AML-193 (cell line): ENCODE results near the gene AADACL3.
"Not testable (repeated sequence)": the region's sequence is repeated elsewhere in the genome, so short reads cannot be mapped to it uniquely, and the experiment has no call there.

Source experiments
- DNase-seq, 2 experiments: peaks; one replicate each; lab custom pipeline; 2025; lab: John Stamatoyannopoulos, UW

Gene AADACL3

GRCh38 chr1:12714710-12715475, 1.0 kb upstream of the AADACL3 start:
- peak in 1 of 2 experiments; percentile 2 for DNase-seq

GRCh38 chr1:12717301-12717838, 1.5 kb downstream of the AADACL3 start:
- no peak for DNase-seq

DNA sequence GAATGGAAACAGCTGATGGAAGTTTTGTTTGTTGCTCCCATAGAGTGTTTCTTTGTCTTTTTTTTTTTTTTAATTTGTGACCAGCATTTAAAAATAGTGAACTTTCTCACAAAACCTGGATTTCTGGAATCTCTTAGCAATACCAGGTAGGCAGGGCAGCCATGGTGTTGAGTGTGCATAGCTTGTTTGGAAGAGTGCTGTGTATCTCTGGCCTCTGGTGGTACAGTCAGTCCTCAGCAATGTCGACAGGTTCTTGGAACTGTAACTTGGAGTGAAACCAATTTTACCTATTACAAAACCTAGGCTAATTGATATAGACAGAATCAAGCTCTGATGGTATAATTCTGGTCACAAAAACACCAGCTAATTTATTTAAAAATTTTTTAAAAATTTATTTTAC, 6.7 kb downstream of the AADACL3 start:
- no peak for DNase-seq

DNA sequence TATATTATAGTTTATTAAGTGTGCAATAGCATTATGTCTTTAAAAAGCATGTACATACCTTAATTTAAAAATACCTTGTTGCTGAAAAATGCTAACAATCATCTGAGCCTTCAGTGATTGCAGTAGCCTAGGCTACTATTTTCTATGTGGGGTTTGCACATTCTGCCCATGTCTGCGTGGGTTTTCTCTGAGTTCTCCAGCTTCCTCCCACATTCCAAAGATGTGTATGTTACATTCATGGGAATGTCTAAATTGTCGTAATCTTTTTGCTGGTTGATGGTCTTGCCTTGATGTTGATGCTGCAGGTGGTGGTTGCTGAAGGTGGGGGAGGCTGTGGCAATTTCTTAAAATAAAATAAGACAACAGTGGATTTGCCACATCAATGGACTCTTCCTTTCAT, 12.5 kb downstream of the AADACL3 start:
- no peak for DNase-seq

DNA sequence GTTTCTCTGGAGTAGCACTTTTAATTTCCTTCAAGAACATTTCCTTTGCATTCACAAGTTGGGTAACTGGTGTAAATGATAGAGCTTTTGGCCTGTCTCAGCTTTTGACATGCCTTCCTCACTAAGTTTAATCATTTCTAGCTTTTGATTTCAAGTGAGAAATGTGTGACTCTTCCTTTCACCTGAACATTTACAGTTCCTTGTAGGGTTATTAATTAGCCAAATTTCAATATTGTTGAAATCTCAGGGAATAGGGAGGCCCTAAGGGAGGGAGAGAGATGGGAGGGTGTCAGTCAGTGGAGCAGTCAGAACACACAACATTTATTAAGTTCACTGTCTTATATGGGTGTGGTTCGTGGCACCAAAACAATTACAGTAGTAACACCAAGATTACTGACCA, 14.2 kb downstream of the AADACL3 start:
- DNase-seq, result no peak

DNA sequence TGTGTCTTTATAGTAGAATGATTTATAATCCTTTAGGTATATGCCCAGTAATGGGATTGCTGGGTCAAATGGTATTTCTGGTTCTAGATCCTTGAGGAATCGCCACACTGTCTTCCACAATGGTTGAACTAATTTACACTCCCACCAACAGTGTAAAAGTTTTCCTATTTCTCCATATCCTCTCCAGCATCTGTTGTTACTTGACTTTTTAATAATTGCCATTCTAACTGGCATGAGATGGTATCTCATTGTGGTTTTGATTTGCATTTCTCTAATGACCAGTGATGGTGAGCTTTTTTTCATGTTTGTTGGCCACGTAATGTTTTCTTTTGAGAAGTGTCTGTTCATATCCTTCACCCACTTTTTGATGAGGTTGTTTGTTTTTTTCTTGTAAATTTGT, 15.2 kb downstream of the AADACL3 start:
- not testable (repeated sequence) for DNase-seq

DNA sequence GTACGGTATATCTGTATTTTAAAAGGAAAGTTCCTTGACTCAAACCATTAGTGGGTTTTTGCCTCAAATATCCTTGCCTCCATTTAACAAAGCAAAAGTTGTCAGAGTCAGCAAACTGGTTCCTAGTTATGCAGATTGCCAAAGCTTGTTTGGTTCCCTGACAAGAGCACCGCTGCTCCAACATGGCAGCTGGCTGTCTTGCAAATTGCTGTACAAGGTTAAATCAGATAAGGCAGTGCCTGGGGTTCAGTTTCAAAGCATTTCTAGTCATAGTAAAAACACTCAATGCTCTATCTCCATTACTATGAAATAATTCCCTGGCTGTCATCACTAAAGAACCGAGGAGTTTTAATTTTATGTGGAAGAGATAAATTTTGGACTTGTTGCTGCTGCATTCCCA, 18.7 kb downstream of the AADACL3 start:
- no peak for DNase-seq

DNA sequence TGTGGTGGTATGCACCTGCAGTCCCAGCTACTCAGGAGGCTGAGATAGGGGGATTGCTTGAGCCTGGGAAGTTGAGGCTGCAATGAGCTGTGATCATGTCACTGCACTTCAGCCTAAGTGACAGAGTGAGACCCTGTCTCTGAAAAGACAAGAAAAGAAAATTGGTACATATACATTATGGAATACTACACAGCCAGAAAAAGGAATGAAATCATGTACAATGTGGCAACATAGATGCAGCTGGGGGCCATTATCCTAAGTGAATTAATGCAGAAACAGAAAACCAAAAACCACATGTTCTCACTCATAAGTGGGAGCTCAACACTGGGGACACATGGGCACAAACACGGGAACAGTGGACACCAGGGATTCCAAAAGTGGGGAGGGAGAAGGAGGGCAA, 23.0 kb downstream of the AADACL3 start:
- no peak for DNase-seq

GRCh38 chr1:12739613-12740012, 23.7 kb downstream of the AADACL3 start:
- no peak for DNase-seq

- DNase-seq, result no peak
Measured at GRCh38 chr1:12741946-12742345, 26.0 kb downstream of the AADACL3 start.

- no peak for DNase-seq
Measured at GRCh38 chr1:12745126-12745991, 29.4 kb downstream of the AADACL3 start.

GRCh38 chr1:12745992-12746323, 30.0 kb downstream of the AADACL3 start, which contains the start of gene CFAP107:
Gene CFAP107, plus strand, starts transcription at chr1:12746200. Its CDS starts 231 bp downstream, at chr1:12746431.
- no peak for DNase-seq

DNA sequence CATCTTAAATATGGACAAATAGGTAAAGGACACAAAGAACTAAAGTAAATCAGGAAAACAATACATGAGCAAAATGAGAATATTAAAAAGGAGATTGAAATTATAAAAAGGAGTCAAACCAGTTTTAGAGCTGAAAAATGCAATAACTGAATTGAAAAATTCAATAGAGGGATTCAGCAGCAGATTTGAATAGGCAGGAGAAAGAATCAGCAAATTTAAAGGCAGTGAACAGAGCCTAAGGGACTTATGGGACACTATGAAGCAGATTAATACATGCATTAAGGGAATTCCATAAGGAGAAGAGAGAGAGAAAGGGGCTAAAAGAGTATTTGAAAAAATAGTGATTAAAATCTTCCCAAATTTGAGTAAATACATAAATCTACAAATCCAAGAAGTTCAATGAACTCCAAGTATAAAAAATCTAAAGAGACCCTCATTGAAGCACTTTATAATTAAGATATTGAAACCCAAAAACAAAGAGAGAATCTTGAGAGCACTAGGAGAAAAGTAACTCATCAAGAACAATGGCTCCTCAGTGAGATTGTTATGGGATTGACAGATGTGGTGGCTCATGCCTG, 33.0 kb downstream of the AADACL3 start:
- no peak for DNase-seq

- DNase-seq, result no peak
Measured at GRCh38 chr1:12754738-12755137, 38.8 kb downstream of the AADACL3 start.

DNA sequence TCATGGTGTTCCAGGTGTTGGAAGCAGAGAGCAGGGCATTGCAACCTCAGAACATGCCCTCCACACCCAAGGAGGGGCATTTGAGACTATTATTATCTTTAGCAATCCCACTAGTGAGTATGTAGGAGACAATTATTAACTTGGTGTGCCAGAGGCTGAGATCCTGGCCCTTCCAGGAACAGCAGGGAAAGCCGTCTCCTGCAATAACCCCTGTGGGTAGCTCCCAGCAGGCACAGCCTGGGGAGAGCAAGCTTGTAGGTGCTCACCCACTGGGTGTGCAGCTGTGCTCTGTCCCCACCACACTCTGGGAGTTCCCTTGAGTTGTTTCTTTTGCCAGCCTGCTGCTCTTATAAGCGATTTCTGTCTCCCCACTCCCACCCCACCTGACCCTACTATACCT, 40.4 kb downstream of the AADACL3 start:
- DNase-seq, result no peak

DNA sequence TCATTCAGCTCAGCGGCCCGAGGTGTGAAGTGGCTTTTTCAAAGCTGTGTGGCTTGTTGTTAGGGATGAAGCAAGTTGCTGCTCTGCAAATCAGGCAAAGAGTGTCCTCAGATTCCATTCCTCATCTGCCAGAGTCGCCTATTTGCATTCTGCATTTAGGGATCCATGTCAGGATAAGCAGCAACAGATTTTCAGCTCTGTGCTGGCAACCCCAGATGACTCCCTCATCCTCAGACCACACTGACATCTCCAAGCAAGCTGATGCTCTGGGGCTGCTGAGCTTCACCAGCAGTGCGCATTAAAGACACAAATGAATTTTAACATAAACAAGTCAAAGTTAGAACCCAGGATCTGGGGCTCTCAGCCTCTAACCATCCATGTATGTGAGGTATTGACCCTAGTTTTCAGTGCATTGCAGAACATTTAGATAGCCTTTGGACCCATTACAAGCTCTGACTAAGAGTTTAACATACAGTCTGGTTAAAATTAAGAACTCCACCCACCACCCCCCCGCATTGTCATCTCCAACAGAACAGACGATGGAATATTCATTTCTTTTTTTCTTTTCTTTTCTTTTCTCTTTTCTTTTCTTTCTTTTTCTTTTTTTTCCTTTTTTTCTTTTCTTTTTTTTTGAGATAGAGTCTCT, 41.0 kb downstream of the AADACL3 start:
- no peak for DNase-seq

DNA sequence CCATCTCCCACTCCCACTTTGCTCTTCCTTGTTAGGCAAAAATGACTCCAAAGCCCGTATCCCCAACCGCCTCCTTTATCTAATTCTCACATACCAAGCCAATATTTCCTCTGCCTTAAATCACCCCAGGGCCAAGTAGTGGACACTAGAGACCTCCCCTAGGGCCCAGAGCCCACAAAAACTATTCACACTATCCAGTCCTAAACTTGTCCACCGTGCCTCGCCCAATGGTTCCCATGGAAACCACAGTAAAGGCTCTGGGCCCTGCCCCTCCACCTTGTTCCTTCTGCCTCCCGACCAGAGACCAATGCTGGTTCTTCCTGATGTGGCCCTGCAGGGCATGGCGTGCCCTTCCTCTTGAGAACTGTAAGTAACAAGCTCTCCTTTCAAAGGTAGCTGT, 41.9 kb downstream of the AADACL3 start:
- no peak for DNase-seq

GRCh38 chr1:12760256-12760795, 44.4 kb downstream of the AADACL3 start:
- DNase-seq, result no peak

DNA sequence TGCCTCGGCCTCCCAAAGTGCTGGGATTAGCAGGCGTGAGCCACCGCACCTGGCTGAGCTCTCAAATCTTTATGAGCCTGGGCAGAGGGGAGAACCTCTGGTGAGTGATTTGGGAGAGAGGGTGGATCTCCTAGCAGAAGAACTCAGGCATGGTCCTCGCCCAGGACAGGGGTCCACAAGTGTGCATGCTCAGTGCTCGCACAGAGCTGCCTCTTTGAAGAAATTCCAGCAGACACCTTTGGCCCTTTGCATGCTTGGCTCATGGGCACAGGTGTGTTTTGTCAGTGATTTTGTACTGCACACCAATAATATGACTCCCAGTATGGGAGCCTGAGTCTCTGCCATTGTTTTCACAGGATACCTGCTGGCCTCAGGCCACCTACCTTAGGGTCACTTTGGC, 45.9 kb downstream of the AADACL3 start:
- DNase-seq, result no peak

- DNase-seq, result no peak
Measured at GRCh38 chr1:12762766-12763165, 46.9 kb downstream of the AADACL3 start.

GRCh38 chr1:12763479-12763878, 47.6 kb downstream of the AADACL3 start:
- DNase-seq, result no peak

DNA sequence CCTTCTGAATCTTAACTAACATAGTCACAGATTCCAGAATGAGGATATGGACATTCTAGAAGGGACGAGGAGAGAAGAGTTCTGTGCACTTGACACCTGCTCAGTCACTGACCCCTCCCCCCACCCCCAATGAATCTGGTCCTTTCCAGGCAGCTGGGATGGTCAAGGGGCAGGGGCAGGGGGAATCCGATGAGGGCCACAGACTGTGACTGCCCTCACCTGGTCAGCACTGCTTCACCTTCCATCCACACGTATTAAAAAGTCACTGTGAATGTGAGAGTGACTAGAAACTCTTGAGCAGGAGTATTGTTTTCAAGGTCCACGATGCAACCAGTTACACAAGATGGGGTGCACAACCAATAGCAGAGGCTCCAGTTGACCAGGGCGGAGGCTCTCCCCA, 48.1 kb downstream of the AADACL3 start:
- no peak for DNase-seq
